Ureter (tissue), 1 donor: ENCODE measurements around the gene ADAMTS2. TPM values are rescaled to one million over a fixed set of nuclear protein-coding genes. Genes with fewer than 3 reads are reported as not detected.
"Not testable (repeated sequence)": the region's sequence is repeated elsewhere in the genome, so short reads cannot be mapped to it uniquely, and the experiment has no call there.

Source experiments
- DNase-seq: peaks from one replicate; pipeline ENCODE4 v3.0.0-alpha.2; 2020; ENCODE audit warnings: low spot score
- total RNA-seq: library from RNA; stranded (reverse); gene quantifications from one replicate; pipeline ENCODE4 v1.2.4, GENCODE V29; 2023
- donor health status: DM: yes; HTN: yes; CAD: no.

Gene ADAMTS2
- total RNA-seq, 1 donor from 2014 or later, result 13.3 TPM

DNA sequence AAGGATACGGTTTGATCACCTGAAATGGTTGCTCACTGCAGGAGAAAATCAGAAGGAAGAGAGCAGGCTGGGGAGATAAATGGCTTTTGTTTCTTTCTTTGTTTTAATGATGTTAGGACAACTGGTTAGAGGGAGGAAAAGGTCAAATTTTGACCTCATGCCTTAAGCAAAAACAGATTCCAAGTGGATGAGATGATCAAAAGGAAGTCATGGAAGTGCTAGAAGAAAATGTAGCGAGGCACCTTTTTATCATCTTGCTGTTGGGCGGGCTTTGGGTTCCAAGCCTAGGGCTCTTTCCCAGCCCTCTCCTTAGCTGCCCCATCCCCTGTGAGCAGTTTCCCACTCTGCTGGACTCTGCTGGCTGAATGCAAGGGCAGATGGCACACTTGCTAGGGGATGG is 127.9 kb downstream of the ADAMTS2 start:
- DNase-seq, result no peak

DNA sequence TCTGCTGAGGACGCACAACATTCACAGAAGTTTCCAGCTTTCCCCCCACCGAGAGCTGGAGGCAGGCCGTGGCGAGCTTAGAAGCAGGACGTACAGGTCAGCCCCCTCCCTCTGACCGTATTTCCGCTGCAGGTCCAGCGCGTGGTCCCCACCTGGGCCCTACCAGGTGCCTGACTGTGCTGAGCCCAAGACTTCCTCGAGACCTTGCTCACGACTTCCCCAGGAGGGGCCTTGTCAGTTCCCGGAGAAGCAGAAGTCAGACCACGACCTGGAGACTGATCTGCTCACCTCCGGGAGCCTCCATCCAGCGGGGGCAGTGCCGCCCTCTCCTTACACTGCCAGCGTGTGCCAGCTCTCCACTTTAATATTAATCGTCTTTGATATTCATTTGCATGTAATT is 128.9 kb downstream of the ADAMTS2 start:
- not testable (repeated sequence) for DNase-seq

DNA sequence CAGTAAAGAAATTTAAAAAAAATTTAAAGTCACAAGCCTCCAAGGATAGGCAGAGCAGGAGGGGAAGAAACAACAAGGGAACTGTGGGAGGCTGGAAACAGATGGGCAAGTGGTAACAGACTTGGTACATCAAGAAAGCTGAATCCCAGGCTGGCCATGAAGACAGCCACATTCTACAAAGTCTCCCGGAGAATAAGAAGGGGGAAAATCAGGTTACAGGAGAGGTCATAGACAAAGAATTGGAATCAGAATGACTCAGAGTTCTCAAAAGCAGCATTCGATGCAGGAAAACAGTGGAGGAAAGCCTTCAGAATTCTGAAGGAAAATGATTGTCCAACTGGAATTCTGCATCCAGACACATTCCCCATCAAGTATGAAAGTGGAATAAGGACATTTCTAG is 129.7 kb downstream of the ADAMTS2 start:
- no peak for DNase-seq

DNA sequence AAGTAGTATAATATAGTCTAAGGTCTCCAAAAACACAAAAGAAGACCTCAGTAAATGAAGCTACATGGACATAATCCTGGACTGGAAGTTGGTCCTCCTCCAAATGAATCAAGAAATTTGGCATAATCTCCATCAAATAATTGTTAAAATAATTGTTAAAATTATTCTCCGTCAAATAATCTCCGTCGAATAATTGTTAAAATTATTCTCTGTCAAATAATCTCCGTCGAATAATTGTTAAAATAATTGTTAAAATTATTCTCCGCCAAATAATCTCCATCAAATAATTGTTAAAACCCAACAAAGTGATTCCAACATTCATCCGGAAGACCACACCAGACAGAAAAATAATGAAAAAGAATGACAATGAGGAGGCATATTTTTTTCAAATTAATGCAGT is 130.6 kb downstream of the ADAMTS2 start:
- no peak for DNase-seq

DNA sequence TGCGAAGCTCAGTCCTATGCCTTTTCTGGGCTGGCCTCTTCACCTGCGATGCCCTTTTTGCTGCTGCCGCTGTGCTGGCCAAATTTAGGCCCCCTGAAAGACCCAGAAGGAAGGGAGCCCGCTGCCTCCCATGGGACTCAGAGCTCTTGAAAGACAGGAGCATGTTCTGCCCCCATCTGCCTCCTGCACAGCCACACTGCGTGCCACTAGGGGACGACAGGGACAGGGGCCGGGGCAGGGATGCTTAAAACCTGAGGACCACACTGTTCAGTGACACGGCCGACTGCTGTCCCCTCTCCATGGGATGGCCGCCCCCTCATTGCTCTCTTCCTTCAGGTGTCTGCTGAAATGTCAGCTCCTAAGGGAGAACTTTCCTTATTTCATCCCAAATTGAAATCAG is 132.4 kb downstream of the ADAMTS2 start:
- DNase-seq, result no peak

DNA sequence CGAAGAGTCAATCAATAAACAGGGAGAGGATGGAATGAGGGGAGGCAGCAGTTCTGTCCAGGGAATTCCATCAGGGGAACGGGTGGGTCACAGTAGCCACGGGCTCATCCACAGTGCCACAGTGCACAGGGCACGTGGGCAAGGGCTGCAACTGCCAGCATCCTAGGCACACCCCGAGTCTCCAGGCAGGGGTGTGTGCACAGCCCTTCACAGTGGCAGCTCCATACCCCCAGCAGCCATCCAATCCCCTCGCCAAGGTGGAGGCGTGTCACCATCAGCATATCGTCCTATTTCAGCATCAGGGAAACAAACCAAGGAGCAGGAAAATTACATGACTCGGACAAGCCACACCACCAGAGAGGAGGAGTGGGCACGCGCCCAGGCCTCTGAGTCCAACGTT is 133.6 kb downstream of the ADAMTS2 start:
- no peak for DNase-seq

DNA sequence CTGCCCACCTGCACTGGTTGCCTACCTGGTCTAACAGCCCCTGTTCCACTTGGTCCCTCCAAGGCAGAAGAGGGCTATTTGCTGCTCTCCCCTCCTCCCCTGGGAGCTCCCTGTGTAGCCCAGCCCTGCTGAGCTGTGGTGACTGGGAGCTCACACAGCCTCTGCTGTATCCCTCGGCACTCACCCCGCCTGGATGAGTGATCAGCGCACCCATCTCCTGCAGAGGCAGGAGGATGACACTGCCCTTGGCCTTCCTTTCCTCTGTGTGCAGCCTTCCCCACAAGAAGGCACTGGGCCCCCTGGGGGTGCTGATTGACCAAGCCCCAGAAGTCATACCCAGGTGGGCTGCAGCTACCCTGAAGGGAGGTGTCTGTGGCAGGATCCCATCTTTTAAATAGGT is 134.2 kb downstream of the ADAMTS2 start:
- no peak for DNase-seq

DNA sequence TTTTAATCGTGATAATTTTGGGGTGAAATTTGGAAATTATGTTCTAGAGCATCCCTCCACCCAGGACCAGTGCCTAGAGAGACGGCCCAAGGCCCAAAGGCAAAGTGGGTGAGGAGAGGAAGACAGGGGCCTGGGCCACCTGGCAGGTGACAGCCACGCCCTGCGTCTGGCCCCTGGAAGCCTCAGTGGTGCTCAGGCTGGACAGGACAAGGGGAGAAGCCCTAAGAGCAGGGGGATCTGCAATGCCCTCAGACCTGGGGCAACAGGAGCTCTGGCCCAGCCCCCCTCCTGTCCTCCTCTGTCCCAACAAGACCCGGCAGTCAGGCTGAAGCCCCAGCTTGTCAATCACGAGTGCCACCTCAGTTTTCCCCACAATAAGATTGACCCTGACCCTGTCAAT is 134.8 kb downstream of the ADAMTS2 start:
- DNase-seq, result no peak

DNA sequence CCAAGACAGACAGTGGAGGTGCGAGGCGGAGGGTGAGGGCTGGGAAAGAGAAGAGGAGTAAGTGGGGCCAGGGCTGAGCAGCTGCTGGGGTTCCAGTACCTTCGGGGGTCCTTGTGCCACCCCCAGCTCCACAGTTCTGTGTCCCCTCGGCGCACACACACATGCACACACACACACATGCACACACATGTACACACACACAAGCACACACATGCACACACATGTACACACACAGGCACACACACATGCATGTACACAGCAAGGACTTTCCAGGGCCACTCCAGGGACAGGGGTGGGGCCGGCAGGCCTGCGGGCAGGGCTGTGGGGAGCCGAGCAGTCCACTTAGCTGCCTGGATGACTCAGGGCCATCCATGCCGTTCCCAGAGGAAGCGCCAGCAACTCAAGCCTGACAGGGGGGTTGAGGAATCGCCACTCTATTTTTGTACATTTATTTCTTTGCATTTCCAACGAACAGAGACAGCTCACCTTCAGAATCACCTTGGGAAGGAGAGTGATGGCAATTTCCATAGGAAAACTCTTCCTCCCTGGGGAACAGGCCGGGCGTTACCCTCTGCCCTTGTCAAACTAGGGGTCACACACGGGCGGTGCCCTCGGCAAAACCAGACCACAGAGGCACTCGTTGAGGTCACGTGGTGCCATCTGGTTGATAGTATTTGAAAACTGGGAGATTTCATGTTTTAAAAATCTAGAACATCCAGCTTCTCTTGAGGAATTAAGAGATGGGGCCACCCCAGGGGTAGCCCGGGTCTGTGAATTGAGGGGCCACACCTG is 135.7 kb downstream of the ADAMTS2 start:
- no peak for DNase-seq

DNA sequence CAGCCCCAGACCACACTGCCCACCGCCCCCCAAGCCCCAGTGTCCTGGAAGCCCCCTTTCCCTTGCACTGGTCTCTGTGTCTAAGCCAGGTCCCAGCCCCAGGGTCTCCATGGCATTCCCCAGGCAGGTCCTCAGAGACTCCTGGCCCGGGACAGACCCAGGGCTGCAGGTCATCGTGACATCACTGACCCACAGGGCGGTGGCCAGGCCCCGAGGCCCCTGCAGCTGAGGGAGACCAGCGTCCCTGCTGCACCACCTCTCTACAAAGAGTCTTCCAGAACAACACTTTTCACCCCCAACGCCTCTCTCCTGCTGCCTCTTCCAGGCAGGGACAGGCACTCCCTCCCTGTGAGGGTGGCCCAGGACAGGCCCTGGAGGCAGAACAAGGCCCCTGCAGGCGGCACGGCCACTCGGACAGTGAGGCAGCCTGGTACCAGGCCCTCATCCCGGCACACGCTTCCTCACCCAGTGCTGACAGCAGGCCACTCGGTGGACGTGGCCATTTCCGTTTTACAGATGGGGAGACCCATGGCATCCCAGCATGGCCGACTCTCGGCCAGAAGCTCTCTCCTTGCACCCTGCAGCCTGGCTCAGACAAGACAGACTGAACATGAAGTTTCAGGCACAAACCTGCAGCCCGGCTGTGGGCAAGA is 136.4 kb downstream of the ADAMTS2 start:
- no peak for DNase-seq

DNA sequence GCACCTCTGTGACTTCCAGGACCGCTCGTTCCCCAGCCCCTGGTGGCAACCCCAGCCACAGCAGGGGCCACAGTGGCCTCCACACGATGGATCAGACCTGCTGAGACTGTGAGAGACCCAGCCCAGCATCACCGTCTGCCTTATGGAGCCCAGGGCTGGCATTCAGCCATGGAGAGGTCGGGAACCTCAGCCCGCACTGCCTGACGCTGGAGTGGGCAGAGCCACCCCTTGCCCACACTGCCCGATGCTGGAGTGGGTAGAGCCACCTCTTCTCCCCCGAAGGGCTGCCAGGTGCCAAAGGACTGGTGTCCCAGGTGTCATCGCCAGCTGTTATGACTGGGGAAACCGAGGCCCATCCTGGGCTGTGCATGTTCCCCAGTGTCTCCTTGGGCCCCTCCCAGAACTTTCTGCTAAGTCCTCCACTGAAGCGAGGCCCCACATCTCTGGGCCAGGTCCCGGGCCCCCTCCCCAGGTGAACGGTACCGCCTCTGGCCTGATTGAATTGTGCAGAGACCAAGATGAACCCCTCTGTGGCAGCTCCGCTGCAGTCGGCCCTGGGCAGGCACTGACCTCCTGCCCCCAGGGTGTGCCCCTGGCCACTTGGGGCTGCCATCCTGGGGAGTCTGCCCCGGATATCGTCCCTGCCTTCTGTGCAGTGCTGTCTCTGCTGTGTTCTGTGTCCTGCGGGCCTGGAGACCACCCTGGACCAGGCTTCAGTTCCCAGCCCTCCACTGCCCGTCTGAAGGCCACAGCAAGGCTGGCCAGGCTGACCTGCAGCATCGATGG is 137.1 kb downstream of the ADAMTS2 start:
- DNase-seq, result no peak

DNA sequence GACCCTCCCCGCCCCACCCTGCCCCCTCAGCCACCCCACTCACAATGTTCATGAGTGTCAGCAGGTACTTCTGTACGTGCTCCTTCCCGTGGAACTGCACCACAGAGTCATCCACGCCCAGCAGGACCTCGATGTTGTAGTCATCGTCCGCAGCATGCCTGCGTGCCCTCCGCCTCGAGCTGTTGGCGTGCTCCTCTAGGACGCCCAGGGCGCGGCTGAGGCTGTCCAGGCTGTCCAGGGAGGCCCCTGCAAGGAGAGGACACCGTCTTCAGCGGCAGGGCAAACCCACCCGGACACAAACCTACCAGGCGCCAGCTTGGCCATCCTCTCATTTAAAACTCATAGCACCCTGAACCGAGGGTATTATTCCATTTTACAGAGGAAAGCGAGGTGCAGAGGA is 137.8 kb downstream of the ADAMTS2 start:
- DNase-seq, result no peak

DNA sequence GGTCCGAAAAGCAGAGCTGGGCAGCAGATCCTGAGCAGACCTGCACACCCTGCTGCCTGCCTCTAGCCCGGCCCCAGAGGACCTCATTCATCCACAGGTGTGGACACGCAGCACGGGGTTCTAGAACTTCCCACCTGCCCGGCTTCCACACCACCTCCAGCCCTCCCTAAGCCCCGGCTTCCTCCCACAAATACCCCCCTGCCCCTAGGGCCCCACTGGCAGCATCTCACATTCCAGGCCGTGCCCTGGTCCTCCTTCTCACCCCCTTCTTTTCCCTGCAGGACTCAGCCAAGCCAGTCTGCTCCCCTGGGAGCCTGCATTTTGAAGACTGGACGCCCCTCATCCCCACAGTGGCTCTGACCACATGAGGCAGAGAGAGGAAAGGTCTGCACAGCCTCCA is 138.9 kb downstream of the ADAMTS2 start:
- DNase-seq, result no peak

DNA sequence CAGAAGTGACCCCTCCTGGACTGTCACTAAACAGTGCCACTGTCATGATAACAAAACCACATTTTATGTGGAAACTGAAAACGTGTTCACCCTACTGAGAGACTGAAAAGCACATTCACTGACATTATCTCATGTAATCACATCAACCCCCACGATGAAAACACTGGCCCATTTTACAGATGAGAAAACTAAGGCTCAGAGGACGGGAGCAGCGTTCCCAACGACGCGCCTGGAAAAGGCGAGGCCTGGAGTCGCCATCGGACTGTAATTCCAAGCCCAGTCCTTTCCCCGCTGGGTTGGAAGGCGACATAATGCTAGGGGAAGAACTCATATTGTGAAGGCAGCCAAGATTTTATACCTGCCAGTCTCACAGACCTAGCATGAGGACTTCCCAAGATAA is 140.0 kb downstream of the ADAMTS2 start:
- no peak for DNase-seq

DNA sequence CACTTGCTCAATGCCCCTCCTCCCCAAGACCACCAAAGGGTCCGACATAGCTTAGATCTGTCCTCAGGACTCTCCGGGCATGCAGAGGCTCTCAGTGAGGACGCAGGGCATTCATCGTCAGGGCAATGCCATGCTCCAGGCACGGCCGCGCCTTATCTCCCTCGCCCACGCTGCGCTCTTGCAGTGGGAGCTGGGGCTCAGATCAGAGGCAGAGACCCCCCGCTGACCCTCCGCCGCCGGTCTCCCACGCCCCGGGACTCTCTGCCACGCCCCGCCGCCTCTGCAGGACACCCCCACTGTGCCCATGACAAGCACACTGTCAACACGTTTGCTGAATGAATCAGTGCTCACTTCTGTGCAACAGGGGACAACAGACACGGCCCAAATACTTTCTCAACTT is 140.7 kb downstream of the ADAMTS2 start:
- no peak for DNase-seq

DNA sequence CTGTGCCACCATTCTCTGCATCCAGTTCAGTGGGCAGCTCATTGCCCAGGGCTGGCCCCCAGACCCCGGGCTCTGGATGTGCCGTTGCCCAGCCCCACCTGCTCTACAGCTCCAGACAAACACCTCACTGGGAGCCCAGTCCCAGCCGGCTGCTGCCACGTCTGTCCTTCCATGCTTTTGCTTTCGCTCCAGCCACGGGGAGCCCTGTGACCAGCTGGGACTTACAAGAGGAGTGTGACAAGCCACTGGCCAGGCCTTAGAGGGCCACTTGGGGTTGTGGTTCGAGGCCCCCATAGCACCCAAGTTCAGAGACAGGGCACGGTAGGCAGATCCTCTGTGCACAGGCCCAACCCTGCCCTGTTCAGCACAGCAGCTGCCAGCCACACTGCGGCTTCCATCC is 142.0 kb downstream of the ADAMTS2 start:
- DNase-seq, result no peak

DNA sequence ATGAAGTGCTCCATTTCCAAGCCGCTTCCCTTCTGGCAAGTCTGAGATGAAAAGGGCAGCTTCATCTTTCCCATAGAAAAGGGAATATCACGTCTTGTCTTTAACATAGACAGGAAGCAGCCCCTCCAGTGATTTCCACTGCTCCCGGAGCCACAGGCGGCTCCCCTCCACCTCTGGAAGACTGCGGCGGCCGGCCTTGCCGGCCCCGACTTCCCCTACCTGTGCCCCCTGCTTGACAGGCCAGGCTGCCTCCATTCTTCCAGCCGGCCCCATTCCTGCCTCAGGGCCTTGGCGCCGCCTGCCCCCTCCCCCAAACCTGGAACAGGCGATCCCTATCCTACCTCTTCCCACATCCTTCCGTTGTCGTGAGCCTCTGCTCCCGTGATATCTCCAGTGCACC is 143.3 kb downstream of the ADAMTS2 start:
- DNase-seq, result no peak

DNA sequence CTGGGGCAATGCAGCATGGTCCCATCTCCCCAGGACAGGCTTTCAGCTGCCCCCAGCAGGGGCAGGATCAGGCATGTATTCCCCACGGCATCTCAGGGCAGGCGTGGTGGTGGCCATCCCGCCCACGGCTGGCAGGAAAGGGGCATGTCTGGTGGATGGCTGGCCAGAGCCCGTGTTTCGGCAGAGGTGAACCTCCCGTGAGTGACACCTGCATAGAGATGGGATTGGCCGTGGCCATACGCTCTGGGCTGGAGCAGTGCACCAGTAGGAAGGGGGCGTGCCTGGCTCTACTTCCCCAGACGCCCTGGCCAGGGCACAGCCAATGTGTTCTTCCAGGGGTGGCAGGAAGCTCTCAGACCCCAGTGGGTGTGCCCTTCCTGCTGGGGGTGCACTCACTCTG is 146.0 kb downstream of the ADAMTS2 start:
- no peak for DNase-seq

DNA sequence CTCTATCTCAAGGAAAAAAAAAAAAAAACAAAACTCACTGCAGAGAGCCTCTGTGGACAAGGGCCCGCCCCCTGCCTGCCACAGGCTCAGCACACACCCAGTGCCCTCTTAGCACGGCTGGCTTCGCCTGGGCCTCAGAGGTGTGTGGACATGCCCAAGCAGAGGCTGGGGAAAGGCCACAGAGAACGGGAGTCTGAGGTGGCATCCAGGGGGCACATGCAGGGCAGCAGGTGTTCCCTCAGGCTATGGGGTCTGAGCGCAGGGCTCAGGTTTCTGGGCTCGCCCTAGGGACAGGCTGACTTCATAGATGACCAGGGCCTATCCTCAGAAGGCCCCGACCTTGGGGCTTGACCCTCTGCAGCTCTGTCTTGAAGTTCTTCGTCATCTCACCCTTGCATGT is 146.4 kb downstream of the ADAMTS2 start:
- no peak for DNase-seq

DNA sequence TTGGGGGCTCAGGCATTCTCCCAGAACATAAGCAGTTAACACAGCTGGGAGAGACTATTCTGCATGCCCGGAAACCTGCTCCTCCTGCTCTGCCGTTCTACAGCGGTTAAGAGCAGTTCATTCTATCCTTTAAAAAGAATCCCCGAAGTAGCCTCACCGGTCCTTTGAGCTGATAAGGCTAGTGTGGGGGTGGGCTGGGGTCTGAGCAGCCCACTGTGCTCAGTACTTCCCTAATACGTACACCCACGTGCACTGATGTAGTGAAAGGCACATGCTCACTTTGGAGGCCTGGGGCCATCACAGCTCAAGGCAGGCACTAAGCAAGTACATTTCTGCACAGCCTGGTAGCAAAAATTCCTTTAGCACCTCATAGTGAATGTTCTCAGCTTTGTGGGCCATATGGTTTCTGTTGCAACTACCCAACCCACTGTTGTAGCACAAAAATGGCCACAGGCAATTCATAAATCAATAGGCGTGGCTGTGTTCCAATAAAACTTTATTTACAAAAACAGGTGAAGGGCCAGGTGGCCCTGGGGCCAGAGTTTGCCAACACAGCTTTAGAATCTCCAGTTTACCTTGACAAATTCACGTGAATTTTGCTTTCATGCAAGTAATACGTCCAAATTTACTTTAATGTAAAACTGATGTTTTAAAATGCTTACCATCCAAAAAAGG is 148.7 kb downstream of the ADAMTS2 start:
- DNase-seq, result no peak

DNA sequence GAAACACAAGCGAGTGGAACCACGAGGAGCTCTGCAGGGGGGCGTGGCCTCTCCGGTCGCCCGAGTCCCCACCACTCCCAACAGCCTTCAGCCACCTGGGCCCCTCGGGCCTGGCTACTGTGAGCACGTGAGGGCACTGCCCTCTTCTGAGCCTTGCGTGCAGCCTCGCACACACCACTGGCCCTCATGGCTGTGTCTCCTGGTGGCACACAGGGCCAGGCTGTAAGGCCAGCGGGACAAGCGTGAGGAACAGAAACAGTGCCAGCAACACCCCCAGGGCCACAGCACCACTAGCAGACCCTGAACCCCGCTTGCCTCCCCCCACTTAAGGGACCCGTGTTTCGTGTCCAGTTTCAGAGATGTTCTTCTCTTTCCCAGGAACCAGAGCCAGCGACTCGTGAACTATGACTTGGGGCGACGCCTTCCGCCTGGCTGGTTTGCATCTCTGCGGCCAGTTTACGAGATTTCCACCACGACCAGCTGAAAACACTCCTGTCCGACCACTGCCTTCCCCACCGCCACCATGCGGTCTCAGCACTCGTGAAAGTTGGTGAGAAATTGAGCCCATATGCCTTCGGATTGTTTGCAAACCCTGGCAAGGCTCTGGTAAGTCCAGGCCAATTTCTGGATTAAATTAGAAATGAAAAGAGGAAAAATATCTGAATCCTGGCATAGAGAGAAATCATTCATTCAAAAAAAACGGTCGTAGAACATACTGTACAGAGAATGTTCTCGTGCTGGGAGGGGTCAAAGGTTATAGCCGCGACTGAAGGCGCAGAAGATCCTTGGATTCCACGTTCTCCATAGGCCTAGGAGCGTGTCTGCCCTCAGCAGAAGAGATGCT is 149.5 kb downstream of the ADAMTS2 start:
- no peak for DNase-seq
